Stimulated activated CD8-positive, alpha-beta memory T cell treated with anti-CD3 and anti-CD28 coated beads, Interleukin-15, amount 100 ng/mL, for 48 hours (primary cell): ENCODE data around the gene GLDC.

Experiments
- DNase-seq, 2 donors: peaks; one replicate each; pipeline ENCODE4 v3.0.0-alpha.2; 2020; ENCODE audit warnings: low read depth in 2 of 2

Gene GLDC

GRCh38 chr9:6502399-6502798, 143.1 kb downstream of the GLDC start:
- no peak for DNase-seq

GRCh38 chr9:6501526-6502210, 143.9 kb downstream of the GLDC start:
- DNase-seq = no peak

GRCh38 chr9:6498982-6499381, 146.5 kb downstream of the GLDC start:
- no peak for DNase-seq

GRCh38 chr9:6495466-6495865, 150.1 kb downstream of the GLDC start:
- no peak for DNase-seq

GRCh38 chr9:6490863-6491262, 154.7 kb downstream of the GLDC start:
- DNase-seq = no peak

GRCh38 chr9:6489099-6489498, 156.4 kb downstream of the GLDC start:
- DNase-seq = no peak

- DNase-seq = no peak
These were observed 157.1 kb downstream of the GLDC start for GRCh38 chr9:6488395-6488794.

GRCh38 chr9:6484210-6484609, 161.3 kb downstream of the GLDC start:
- DNase-seq = no peak
